Loucy (cell line): ENCODE measurements around the gene CACNA2D3.

Experiments
- H2AFZ ChIP-seq: fragments of 200-600 bp; sonication (generic); 2 replicates; pipeline ENCODE4 v1.6.0; 2016; ENCODE audit warnings: antibody characterized with exemption, mild to moderate bottlenecking, low read length, moderate library complexity
- H3F3A ChIP-seq: fragments of 200-600 bp; 2 replicates; pipeline ENCODE4 v1.6.0; 2016; ENCODE audit warnings: antibody characterized with exemption, low read depth, mild to moderate bottlenecking
- H3K27me3 ChIP-seq: fragments of 200-600 bp; sonication (generic); 2 replicates; pipeline ENCODE4 v1.6.1; 2014; ENCODE audit warnings: low read length, mild to moderate bottlenecking; ENCODE audit not compliant: insufficient read depth, poor library complexity, severe bottlenecking
- H3K36me3 ChIP-seq: fragments of 200-600 bp; sonication (generic); 2 replicates; pipeline ENCODE4 v1.6.1; 2016; ENCODE audit warnings: low read length; ENCODE audit not compliant: insufficient read depth
- H3K4me1 ChIP-seq: fragments of 200-600 bp; sonication (generic); 2 replicates; pipeline ENCODE4 v1.5.1; 2014; ENCODE audit warnings: low read length, mild to moderate bottlenecking; ENCODE audit not compliant: insufficient read depth, poor library complexity, severe bottlenecking
- H3K4me2 ChIP-seq: fragments of 200-600 bp; sonication (generic); 2 replicates; pipeline ENCODE4 v1.6.0; 2014; ENCODE audit warnings: antibody characterized with exemption, low read length, low read depth, mild to moderate bottlenecking; ENCODE audit not compliant: poor library complexity, severe bottlenecking
- H3K4me3 ChIP-seq: fragments of 200-600 bp; sonication (generic); 2 replicates; pipeline ENCODE4 v1.5.1; 2014; ENCODE audit warnings: low read length, mild to moderate bottlenecking, mixed read lengths; ENCODE audit not compliant: poor library complexity, severe bottlenecking
- H3K79me2 ChIP-seq: fragments of 200-600 bp; sonication (generic); 2 replicates; pipeline ENCODE4 v1.6.1; 2014; ENCODE audit warnings: low read length; ENCODE audit not compliant: insufficient read depth
- H3K9ac ChIP-seq: fragments of 200-600 bp; sonication (generic); 2 replicates; pipeline ENCODE4 v1.6.0; 2014; ENCODE audit warnings: mild to moderate bottlenecking, low read depth, low read length, moderate library complexity; ENCODE audit not compliant: poor library complexity, severe bottlenecking
- H3K9me2 ChIP-seq: fragments of 200-600 bp; sonication (generic); replicated peaks from 2 replicates; pipeline ENCODE4 v1.6.1; 2016; ENCODE audit warnings: low read depth, low read length, mixed read lengths
- H3K9me3 ChIP-seq: fragments of 200-600 bp; sonication (generic); 2 replicates; pipeline ENCODE4 v1.6.1; 2014; ENCODE audit warnings: mild to moderate bottlenecking, antibody characterized with exemption, low read length, low read depth; ENCODE audit not compliant: insufficient read depth
- H4K20me1 ChIP-seq: fragments of 200-600 bp; sonication (generic); 2 replicates; pipeline ENCODE4 v1.6.0; 2014; ENCODE audit warnings: antibody characterized with exemption, low read length, mild to moderate bottlenecking; ENCODE audit not compliant: insufficient read depth, poor library complexity, severe bottlenecking
- CTCF ChIP-seq: fragments of 200-600 bp; sonication (generic); conservative IDR thresholded peaks from 2 replicates; pipeline ENCODE4 v1.5.1; 2014; ENCODE audit warnings: mild to moderate bottlenecking, antibody characterized with exemption, low read length
- EZH2phosphoT487 ChIP-seq: fragments of 200-600 bp; IDR thresholded peaks from 2 replicates; pipeline ENCODE4 v1.6.1; 2018; ENCODE audit warnings: antibody characterized with exemption, mild to moderate bottlenecking, moderate library complexity, borderline replicate concordance

Gene CACNA2D3

DNA sequence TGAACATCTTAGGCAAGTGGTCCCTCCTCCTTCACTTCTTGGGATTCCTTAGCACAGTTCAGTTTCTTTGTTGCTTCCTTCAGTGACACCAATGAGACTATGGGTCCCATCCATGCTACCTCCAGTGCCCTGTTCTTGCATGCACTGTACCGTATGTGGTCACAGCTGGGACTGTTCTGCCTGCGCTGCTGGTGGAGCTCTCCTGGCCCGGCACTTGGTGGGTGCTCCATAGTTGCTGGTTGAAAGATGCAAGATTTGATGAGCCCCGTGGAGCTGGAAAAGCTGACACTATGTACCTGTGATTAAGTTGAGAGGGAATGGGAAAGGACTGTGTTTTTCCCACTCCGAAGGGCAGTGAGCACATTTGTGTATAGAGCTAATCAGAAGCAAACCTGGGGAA is 407.7 kb downstream of the CACNA2D3 start:
- Histone ChIP-seq H3K27me3 (no peaks in the 10 kb centered on the region), H4K20me1 (no peaks in the 10 kb centered on the region), H3K9ac (no peak overlapping the region), H3K9me3 (no peaks in the 10 kb centered on the region; the same call in 1 of the 2 replicates), H3K36me3 (no peaks in the 10 kb centered on the region), H3K4me2 (no peak overlapping the region), H2AFZ (no peak overlapping the region), H3K4me3 (no peak overlapping the region), H3K4me1 (no peaks in the 10 kb centered on the region), H3K9me2 (no peaks in the 10 kb centered on the region), H3F3A (no peaks in the 10 kb centered on the region), H3K79me2 (no peaks in the 10 kb centered on the region)
- TF ChIP-seq CTCF: no peak
- no peak for TF ChIP-seq EZH2phosphoT487

- H3K9me3 ChIP-seq: no peaks in the 10 kb centered on the region; the same call in 1 of the 2 replicates
- no peaks in the 10 kb centered on the region for H3K79me2 ChIP-seq
- no peaks in the 10 kb centered on the region for H3F3A ChIP-seq
- no peak overlapping the region for H3K4me2 ChIP-seq
- H3K4me1 ChIP-seq: no peaks in the 10 kb centered on the region
- no peaks in the 10 kb centered on the region for H3K36me3 ChIP-seq
- TF ChIP-seq EZH2phosphoT487 (no peak), CTCF (no peak)
- H3K4me3 ChIP-seq: no peak overlapping the region
- H2AFZ ChIP-seq: no peak overlapping the region
- H3K9me2 ChIP-seq: no peaks in the 10 kb centered on the region
- no peaks in the 10 kb centered on the region for H4K20me1 ChIP-seq
- H3K9ac ChIP-seq: no peak overlapping the region
- H3K27me3 ChIP-seq: no peaks in the 10 kb centered on the region
These were observed 408.6 kb downstream of the CACNA2D3 start for GRCh38 chr3:54530944-54531343.

- Histone ChIP-seq H3F3A (no peaks in the 10 kb centered on the region), H3K79me2 (no peaks in the 10 kb centered on the region), H3K9me3 (no peaks in the 10 kb centered on the region; the same call in 1 of the 2 replicates), H3K9ac (no peak overlapping the region), H2AFZ (no peak overlapping the region), H3K4me1 (no peaks in the 10 kb centered on the region), H3K36me3 (no peaks in the 10 kb centered on the region), H3K27me3 (no peaks in the 10 kb centered on the region), H3K9me2 (no peaks in the 10 kb centered on the region), H3K4me3 (no peak overlapping the region), H4K20me1 (no peaks in the 10 kb centered on the region), H3K4me2 (no peak overlapping the region)
- TF ChIP-seq EZH2phosphoT487: no peak
- TF ChIP-seq CTCF: no peak
These were observed 409.4 kb downstream of the CACNA2D3 start for GRCh38 chr3:54531741-54532140.
